ENCODE data around the gene CLHC1. TPM values are rescaled to one million over a fixed set of nuclear protein-coding genes. Genes with fewer than 3 reads are reported as not detected.

The CLHC1 gene
- total RNA-seq, 1 experiment from 2014 or later = 9.2 TPM

DNA sequence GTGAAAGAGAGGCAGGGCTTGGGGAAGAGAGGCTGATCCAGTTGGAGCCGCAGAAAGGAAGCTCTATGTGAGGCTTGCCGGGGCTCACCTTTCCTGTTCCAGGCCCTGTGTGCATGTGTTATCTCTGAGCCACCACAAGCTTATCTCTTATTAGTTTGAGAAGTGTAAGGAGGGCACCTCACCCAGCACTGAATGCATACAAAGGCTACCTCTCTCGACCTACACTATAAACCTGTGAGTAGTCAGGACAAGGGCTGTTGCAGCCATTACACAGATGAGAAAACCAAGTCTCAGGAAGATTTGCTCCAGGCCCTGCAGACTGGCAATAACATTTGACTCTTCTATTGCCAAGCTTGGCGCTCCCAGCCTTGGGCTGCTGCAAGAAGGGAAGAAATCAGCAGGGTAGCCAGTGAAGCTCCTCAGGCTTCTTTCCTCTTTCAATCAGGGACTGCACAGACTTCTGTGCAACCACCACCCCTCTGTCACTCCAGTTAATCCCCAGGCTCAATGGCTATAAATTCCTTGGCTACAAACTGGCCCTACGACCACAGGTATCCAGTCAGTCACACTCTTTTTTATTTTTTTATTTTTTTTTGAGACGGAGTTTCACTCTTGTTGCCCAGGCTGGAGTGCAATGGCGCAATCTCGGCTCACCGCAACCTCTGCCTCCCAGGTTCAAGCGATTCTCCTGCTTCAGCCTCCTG, 73.8 kb downstream of the CLHC1 start:
- Histone ChIP-seq H3K79me2 (ENCODE audit: insufficient read depth, low read length) (no peaks in the 10 kb centered on the region), H2BK5ac (ENCODE audit: insufficient read length, low read length) (no peak overlapping the region), H3K9me3 (ENCODE audit: control insufficient read depth, low read depth, low read length) (no peaks in the 10 kb centered on the region), H4K5ac (ENCODE audit: insufficient read length, low read depth, low read length) (no peak overlapping the region), H4K91ac (ENCODE audit: insufficient read length, low read depth, low read length) (no peak overlapping the region), H2BK120ac (ENCODE audit: low read depth, low read length, poor library complexity, severe bottlenecking) (no peak overlapping the region), H3K79me1 (ENCODE audit: insufficient read depth, low read depth, low read length, poor library complexity, severe bottlenecking) (no peaks in the 10 kb centered on the region), H3K56ac (ENCODE audit: insufficient read length, low read depth, low read length) (no peak overlapping the region), H3K18ac (ENCODE audit: insufficient read length, low read depth, low read length) (no peak overlapping the region), H4K20me1 (ENCODE audit: control insufficient read depth, insufficient read depth, insufficient read length) (no peaks in the 10 kb centered on the region), H3K14ac (ENCODE audit: insufficient read depth, low read length) (no peak overlapping the region), H2BK15ac (ENCODE audit: low read depth, low read length) (no peak overlapping the region), H3K23me2 (ENCODE audit: insufficient read length, low read depth, low read length, poor library complexity, severe bottlenecking) (no peaks in the 10 kb centered on the region), H4K8ac (replicated peaks; ENCODE audit: insufficient read length, low read depth, low read length) (no peak overlapping the region), H2BK12ac (ENCODE audit: insufficient read length, low read depth, low read length) (no peak overlapping the region), H3K4me2 (ENCODE audit: insufficient read depth, insufficient read length, low read length) (no peak overlapping the region), H2BK20ac (ENCODE audit: low read depth, low read length, poor library complexity, severe bottlenecking) (no peak overlapping the region), H3K4ac (ENCODE audit: low read depth, low read length) (no peak overlapping the region), H2AK5ac (ENCODE audit: insufficient read length, low read length) (no peak overlapping the region), H3K9ac (ENCODE audit: extremely low read depth, insufficient read length, low read length) (no peak overlapping the region), H3K23ac (ENCODE audit: insufficient read length, low read depth, low read length) (no peak overlapping the region), H3K4me1 (ENCODE audit: insufficient read depth, low read length) (no peaks in the 10 kb centered on the region; the same call in 1 of the 2 replicates), H3K27ac (ENCODE audit: insufficient read length, low read depth, low read length) (no peak overlapping the region), H3K27me3 (ENCODE audit: insufficient read depth, low read length) (no peaks in the 10 kb centered on the region), H3T11ph (ENCODE audit: low read length) (no peak overlapping the region), H2AFZ (ENCODE audit: low read length) (no peak overlapping the region)
- no peak for DNase-seq
- no peaks in the 10 kb centered on the region for H3K27me3 Mint-ChIP-seq (ENCODE audit: low read depth)
- H3K9me3 Mint-ChIP-seq = no peaks in the 10 kb centered on the region
- no CpG with 5 or more reads among the region's 10 CpGs for WGBS (ENCODE audit: extremely low coverage, insufficient read length, low lambda C conversion rate)
- H3K4me3 Mint-ChIP-seq = no peak overlapping the region
- peaks cover 56 to 59% of the 10 kb centered on the region in 2 experiments for H3K4me1 Mint-ChIP-seq
- no peaks in the 10 kb centered on the region for H3K36me3 Mint-ChIP-seq (ENCODE audit: insufficient read depth in 1 of 3, low read depth in 3 of 3)
- no peak for TF ChIP-seq CTCF (conservative IDR thresholded peaks at IDR 0.05)
- H3K27ac Mint-ChIP-seq = no peak overlapping the region

Measured in H9 (cell line).